GM18508 (cell line): ENCODE measurements around the gene MAP4.

Source experiments
- ATAC-seq: cut with Tn5 transposase; IDR thresholded peaks from one replicate; pipeline ENCODE4 v1.9.1; 2021; ENCODE audit warnings: moderate number of reproducible peaks; ENCODE audit not compliant: insufficient read depth, unreplicated experiment

The MAP4 gene

GRCh38 chr3:47976135-47976732 is 40.0 kb downstream of the MAP4 start:
- ATAC-seq = no peak

GRCh38 chr3:47974974-47975470 is 41.2 kb downstream of the MAP4 start:
- ATAC-seq = no peak

- no peak for ATAC-seq
Observed at GRCh38 chr3:47971081-47971480, 45.1 kb downstream of the MAP4 start.

- no peak for ATAC-seq
Observed at GRCh38 chr3:47964740-47965139, 51.5 kb downstream of the MAP4 start.

- no peak for ATAC-seq
Observed at GRCh38 chr3:47961815-47962606, 54.2 kb downstream of the MAP4 start.

GRCh38 chr3:47961036-47961435 is 55.2 kb downstream of the MAP4 start:
- no peak for ATAC-seq

GRCh38 chr3:47956521-47956920 is 59.7 kb downstream of the MAP4 start:
- no peak for ATAC-seq

GRCh38 chr3:47954567-47954966 is 61.6 kb downstream of the MAP4 start:
- no peak for ATAC-seq

GRCh38 chr3:47950453-47951169 is 65.6 kb downstream of the MAP4 start:
- no peak for ATAC-seq

- ATAC-seq = no peak
Observed at GRCh38 chr3:47949979-47950378, 66.2 kb downstream of the MAP4 start.

- ATAC-seq = no peak
Observed at GRCh38 chr3:47940232-47940631, 76.0 kb downstream of the MAP4 start.

GRCh38 chr3:47932421-47932820 is 83.8 kb downstream of the MAP4 start:
- no peak for ATAC-seq

GRCh38 chr3:47930979-47931378 is 85.2 kb downstream of the MAP4 start:
- no peak for ATAC-seq

- ATAC-seq = no peak
Observed at GRCh38 chr3:47916696-47917095, 99.5 kb downstream of the MAP4 start.

GRCh38 chr3:47916201-47916600 is 100.0 kb downstream of the MAP4 start:
- no peak for ATAC-seq

- no peak for ATAC-seq
Observed at GRCh38 chr3:47912006-47912504, 104.2 kb downstream of the MAP4 start.

- ATAC-seq = no peak
Observed at GRCh38 chr3:47910777-47911440, 105.3 kb downstream of the MAP4 start.

GRCh38 chr3:47910233-47910632 is 106.0 kb downstream of the MAP4 start:
- ATAC-seq = no peak

GRCh38 chr3:47909607-47910006 is 106.6 kb downstream of the MAP4 start:
- no peak for ATAC-seq

- ATAC-seq = no peak
Observed at GRCh38 chr3:47908744-47909143, 107.5 kb downstream of the MAP4 start.
